ENCODE measurements around the gene KLHL30.

- no peak for TF ChIP-seq ZNF565 (CRISPR knock-in tag; conservative IDR thresholded peaks at IDR 0.05; ENCODE audit: low read depth)
- TF ChIP-seq OSR1 (CRISPR knock-in tag; IDR thresholded peaks at IDR 0.05) = no peak
- TF ChIP-seq PATZ1 (CRISPR knock-in tag; IDR thresholded peaks at IDR 0.05; ENCODE audit: borderline replicate concordance) = no peak
- no peak for TF ChIP-seq TCF4 (CRISPR knock-in tag; IDR thresholded peaks at IDR 0.05; ENCODE audit: borderline replicate concordance)
- TF ChIP-seq POU6F1 (CRISPR knock-in tag; IDR thresholded peaks at IDR 0.05; ENCODE audit: borderline replicate concordance, low read depth) = no peak
- TF ChIP-seq ZNF70 (CRISPR knock-in tag; IDR thresholded peaks at IDR 0.05) = no peak
- no peak for TF ChIP-seq ISL1 (CRISPR knock-in tag; IDR thresholded peaks at IDR 0.05)
- no peak for TF ChIP-seq ARNTL (CRISPR knock-in tag; IDR thresholded peaks at IDR 0.05; ENCODE audit: borderline replicate concordance, low read depth)
- TF ChIP-seq TOX (CRISPR knock-in tag; IDR thresholded peaks at IDR 0.05; ENCODE audit: borderline replicate concordance) = no peak
Measured at GRCh38 chr2:238190445-238190844, 52.0 kb downstream of the KLHL30 start.

Data from SK-N-SH treated with all-trans-retinoic acid at 6 μM for 48 hours (cell line).